C4-2B (cell line): Measurements from ENCODE around the gene PTGES3.

Experiments
- H3K27ac ChIP-seq: fragments of 450-650 bp; 2 replicates; pipeline ENCODE4 v1.5.1; 2017
- ZFX ChIP-seq: fragments of 450-650 bp; IDR thresholded peaks from 2 replicates; pipeline ENCODE4 v1.6.1; 2017
- TF ChIP-seq, protein P1 (sequence below): fragments of 450-650 bp; conservative IDR thresholded peaks from 2 replicates; pipeline ENCODE4 v1.5.1; 2017; ENCODE audit warnings: mild to moderate bottlenecking

PTGES3 gene

GRCh38 chr12:56682323-56682722, 5.8 kb downstream of the PTGES3 start:
- H3K27ac ChIP-seq, result no peak overlapping the region
- no peak for TF ChIP-seq ZFX
- TF ChIP-seq, protein P1, sequence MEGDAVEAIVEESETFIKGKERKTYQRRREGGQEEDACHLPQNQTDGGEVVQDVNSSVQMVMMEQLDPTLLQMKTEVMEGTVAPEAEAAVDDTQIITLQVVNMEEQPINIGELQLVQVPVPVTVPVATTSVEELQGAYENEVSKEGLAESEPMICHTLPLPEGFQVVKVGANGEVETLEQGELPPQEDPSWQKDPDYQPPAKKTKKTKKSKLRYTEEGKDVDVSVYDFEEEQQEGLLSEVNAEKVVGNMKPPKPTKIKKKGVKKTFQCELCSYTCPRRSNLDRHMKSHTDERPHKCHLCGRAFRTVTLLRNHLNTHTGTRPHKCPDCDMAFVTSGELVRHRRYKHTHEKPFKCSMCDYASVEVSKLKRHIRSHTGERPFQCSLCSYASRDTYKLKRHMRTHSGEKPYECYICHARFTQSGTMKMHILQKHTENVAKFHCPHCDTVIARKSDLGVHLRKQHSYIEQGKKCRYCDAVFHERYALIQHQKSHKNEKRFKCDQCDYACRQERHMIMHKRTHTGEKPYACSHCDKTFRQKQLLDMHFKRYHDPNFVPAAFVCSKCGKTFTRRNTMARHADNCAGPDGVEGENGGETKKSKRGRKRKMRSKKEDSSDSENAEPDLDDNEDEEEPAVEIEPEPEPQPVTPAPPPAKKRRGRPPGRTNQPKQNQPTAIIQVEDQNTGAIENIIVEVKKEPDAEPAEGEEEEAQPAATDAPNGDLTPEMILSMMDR, result no peak

DNA sequence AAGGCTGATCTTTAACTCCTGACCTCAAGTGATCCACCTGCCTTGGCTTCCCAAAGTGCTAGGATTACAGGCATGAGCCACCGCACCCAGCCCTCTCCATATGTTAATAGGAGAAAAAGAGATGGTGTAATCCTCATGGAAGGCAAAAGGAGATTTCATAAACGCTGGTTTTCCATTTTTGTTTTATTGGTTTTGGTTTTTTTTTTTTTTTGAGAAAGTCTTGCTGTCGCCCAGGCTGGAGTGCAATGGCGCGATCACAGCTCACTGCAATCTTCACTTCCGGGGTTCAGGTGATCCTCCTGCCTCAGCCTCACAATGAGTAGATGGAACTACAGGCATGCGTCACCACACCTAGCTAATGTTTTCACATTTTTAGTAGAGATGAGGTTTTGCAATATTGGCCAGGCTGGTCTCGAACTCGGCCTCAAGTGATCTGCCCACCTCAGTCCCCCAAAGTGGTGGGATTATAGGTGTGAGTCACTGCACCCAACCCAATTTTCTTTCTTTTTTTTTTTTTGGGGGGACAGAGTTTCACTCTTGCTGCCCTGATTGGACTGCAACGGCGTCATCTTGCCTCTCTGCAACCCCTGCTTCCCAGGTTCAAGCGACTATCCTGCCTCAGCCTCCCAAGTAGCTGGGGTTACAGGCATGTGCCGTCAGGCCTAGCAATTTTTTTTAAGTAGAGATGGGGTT, 8.1 kb downstream of the PTGES3 start:
- TF ChIP-seq, protein P1, result no peak
- no peak for TF ChIP-seq ZFX
- H3K27ac ChIP-seq, result no peak overlapping the region

GRCh38 chr12:56678852-56679251, 9.2 kb downstream of the PTGES3 start:
- TF ChIP-seq, protein P1, result no peak
- TF ChIP-seq ZFX, result no peak
- no peak overlapping the region for H3K27ac ChIP-seq

DNA sequence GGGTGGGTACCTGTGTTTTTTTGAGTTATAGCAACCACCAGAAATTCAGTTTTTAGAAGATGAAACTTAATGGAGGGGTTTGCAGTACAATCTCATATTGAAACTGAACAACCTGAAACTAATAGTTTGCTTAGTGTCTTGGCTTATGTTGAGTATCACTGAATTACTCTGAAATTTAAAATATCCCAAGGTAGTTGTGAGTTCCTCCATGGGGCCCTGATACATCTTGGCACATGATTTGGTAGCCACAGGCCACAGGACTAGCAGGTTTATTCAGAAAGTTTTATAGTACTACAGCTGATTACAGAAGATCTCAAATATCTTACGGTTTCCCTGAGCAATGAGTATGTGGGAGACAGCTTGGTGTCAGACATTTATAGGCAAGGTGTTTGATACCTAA, 10.4 kb downstream of the PTGES3 start:
- no peak for TF ChIP-seq ZFX
- TF ChIP-seq, protein P1, result no peak
- no peak overlapping the region for H3K27ac ChIP-seq

DNA sequence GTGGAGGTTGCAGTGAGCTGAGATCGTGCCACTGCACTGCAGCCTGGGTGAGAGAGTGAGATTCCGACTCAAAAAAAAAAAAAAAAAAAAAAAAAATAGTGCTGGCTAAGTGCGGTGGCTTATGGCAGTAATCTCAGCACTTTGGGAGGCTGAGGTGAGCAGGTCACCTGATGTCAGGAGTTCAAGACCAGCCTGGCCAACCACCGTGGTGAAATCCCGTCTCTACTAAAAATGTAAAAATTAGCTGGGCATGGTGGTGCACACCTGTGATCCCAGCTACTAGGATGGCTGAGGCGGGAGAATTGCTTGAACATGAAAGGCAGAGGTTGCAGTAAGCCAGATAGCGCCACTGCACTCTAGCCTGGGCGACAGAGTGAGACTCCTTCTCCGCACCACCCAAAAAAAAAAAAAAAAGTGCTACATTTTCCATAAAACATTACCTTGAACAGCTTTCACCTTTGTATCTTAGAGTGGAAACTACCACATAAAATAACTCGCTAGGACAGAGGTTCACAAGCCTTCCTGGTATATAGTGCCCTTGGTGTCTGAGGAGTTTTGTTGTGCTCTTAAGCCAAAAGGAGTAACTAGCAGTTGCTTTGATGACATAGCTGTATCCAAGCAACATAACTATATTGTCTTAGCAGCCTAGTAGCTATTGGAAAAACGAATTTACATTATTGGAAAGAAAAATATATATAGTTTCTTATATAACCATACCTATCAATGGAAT, 11.1 kb downstream of the PTGES3 start:
- TF ChIP-seq ZFX, result no peak
- TF ChIP-seq, protein P1, result no peak
- H3K27ac ChIP-seq, result no peak overlapping the region

GRCh38 chr12:56671608-56672007, 16.5 kb downstream of the PTGES3 start:
- H3K27ac ChIP-seq, result no peak overlapping the region
- TF ChIP-seq ZFX, result no peak
- TF ChIP-seq, protein P1, result no peak

- no peak overlapping the region for H3K27ac ChIP-seq
- TF ChIP-seq, protein P1, result no peak
- TF ChIP-seq ZFX, result no peak
Observed at GRCh38 chr12:56670836-56671235, 17.2 kb downstream of the PTGES3 start.
